NCI-H2227 (cell line): ENCODE data around the gene CAPN2.

Experiments used
- DNase-seq: peaks from one replicate; lab custom pipeline; 2025; ENCODE audit not compliant: unreplicated experiment; lab: John Stamatoyannopoulos, UW

Gene CAPN2

DNA sequence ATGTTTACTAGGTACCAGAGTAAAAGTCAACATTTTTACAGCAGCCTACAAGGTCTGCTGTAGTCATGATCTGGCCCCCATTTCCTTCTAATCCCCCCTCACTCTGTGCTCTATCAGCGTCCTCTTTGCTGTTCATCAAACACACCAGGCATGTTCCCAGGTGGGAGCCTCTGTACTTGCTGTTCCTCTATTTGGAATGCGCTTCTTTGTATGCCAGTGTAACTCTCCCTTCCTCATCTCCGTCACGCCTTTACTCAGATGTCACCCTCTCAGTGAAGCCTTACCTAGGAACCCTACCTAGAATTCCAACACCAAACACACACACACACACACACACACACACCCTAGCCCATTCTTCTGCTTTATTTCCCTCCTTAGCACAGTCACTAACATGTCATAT, 112.4 kb downstream of the CAPN2 start:
- DNase-seq, result no peak
